Thoracic aorta (tissue), 2 donors: ENCODE data around the gene PPP1R14B. TPM values are rescaled to one million over a fixed set of nuclear protein-coding genes. Genes with fewer than 3 reads are reported as not detected.

Source experiments
- ATAC-seq: fragments of 150-250 bp; one replicate; pipeline ENCODE4 v1.8.0; 2017; ENCODE audit warnings: low read depth; ENCODE audit not compliant: insufficient number of reproducible peaks, low FRiP score
- DNase-seq: peaks from one replicate; pipeline ENCODE4 v3.0.0-alpha.2; 2020; ENCODE audit warnings: low spot score
- H3K27ac ChIP-seq, 2 donors: fragments of 200-600 bp; sonication (generic); 1 replicate in 1 of 2; 2 replicates in 1 of 2; pipeline ENCODE4 v1.5.1; 2016; ENCODE audit warnings: mild to moderate bottlenecking in 2 of 2, moderate library complexity in 2 of 2
- H3K27me3 ChIP-seq: fragments of 200-600 bp; sonication (generic); replicated peaks from 2 replicates; pipeline ENCODE4 v1.6.0; 2016; ENCODE audit warnings: mild to moderate bottlenecking; ENCODE audit not compliant: insufficient read depth
- H3K36me3 ChIP-seq: fragments of 200-600 bp; sonication (generic); one replicate; pipeline ENCODE4 v1.5.1; 2016
- H3K4me1 ChIP-seq, 2 donors: fragments of 200-600 bp; sonication (generic); 1 replicate in 1 of 2; 2 replicates in 1 of 2; pipeline versions ENCODE4 v1.5.1 to v1.6.0; 2016; ENCODE audit warnings: low read depth in 2 of 2, mild to moderate bottlenecking in 1 of 2; ENCODE audit not compliant: control insufficient read depth in 1 of 2
- H3K4me3 ChIP-seq: fragments of 200-600 bp; sonication (generic); 2 replicates; pipeline ENCODE4 v1.5.1; 2016; ENCODE audit warnings: mild to moderate bottlenecking
- H3K9me3 ChIP-seq: fragments of 200-600 bp; sonication (generic); 2 replicates; pipeline ENCODE4 v1.5.1; 2016
- CTCF ChIP-seq: fragments of 200-600 bp; sonication (generic); IDR thresholded peaks from one replicate; pipeline ENCODE4 v1.5.1; 2019; ENCODE audit warnings: antibody characterized with exemption
- total RNA-seq, 2 donors: library from RNA; depleted of rRNA; stranded (reverse); fragments of >200 nt; gene quantifications; one replicate each; pipeline versions ENCODE4 v1.1.0 to v1.2.3, GENCODE V29; 2016

Gene PPP1R14B
- total RNA-seq, 2 donors from 2014 or later: 75.3 to 122 TPM

DNA sequence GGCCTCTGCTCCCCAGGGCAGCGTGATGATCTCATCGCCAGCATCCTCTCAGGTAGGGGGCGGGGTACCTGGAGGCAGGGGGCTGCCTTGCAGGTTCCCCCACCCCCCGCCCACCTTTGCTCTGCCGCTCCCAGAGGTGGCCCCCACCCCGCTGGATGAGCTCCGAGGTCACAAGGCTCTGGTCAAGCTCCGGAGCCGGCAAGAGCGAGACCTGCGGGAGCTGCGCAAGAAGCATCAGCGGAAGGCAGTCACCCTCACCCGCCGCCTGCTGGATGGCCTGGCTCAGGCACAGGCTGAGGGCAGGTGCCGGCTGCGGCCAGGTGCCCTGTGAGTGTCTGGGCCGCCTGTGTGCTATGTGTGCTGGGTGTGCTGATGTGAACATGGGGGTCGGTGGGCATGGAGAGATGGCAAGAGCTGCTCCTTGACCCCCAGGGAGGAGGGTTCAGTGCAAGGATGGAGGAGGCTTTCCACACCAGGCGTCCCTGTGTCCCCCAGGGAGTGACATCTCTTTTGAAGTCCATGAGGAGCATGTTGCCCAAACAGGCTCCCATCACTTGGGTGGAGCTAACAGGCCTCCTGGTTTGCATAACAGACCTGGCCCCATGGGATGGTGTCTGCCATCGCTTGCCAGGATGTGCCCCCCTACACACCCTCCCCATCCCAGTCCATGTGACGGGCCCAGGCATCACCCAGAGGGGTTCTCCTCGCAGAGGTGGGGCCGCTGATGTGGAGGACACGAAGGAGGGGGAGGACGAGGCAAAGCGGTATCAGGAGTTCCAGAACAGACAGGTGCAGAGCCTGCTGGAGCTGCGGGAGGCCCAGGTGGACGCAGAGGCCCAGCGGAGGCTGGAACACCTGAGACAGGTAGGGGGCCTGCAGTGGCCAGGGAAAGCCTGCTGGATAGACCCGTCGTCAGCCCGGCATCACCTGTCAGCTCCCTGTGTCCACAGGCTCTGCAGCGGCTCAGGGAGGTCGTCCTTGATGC is 18.7 kb upstream of the PPP1R14B start:
- H3K36me3 ChIP-seq: peaks cover 47% of the 10 kb centered on the region

GRCh38 chr11:64264371-64264852 is 17.7 kb upstream of the PPP1R14B start:
- no peak for TF ChIP-seq CTCF
- no peak overlapping the region for H3K4me3 ChIP-seq
- H3K4me1 ChIP-seq: peaks cover 10 to 18% of the 10 kb centered on the region in 2 donors
- H3K27me3 ChIP-seq: no peaks in the 10 kb centered on the region
- peaks cover 54% of the 10 kb centered on the region for H3K36me3 ChIP-seq
- ATAC-seq: no peak
- no peak overlapping the region for H3K27ac ChIP-seq
- DNase-seq: no peak
- H3K9me3 ChIP-seq: no peaks in the 10 kb centered on the region

More for the DNA sequence above, 18.7 kb upstream of the PPP1R14B start:
- DNase-seq: no peak
- no peak for ATAC-seq
- Histone ChIP-seq H3K27ac (no peak overlapping the region), H3K4me1 (peaks cover 10 to 18% of the 10 kb centered on the region in 2 donors), H3K27me3 (no peaks in the 10 kb centered on the region), H3K9me3 (no peaks in the 10 kb centered on the region), H3K4me3 (no peak overlapping the region)
- no peak for TF ChIP-seq CTCF

- ATAC-seq: no peak
- peaks cover 10 to 14% of the 10 kb centered on the region in 2 donors for H3K4me1 ChIP-seq
- H3K9me3 ChIP-seq: no peaks in the 10 kb centered on the region
- H3K4me3 ChIP-seq: no peak overlapping the region
- no peaks in the 10 kb centered on the region for H3K27me3 ChIP-seq
- H3K36me3 ChIP-seq: peaks cover 57% of the 10 kb centered on the region
- DNase-seq: no peak
- H3K27ac ChIP-seq: no peak overlapping the region
- TF ChIP-seq CTCF: no peak
Observed at GRCh38 chr11:64263947-64264317, 17.2 kb upstream of the PPP1R14B start.

DNA sequence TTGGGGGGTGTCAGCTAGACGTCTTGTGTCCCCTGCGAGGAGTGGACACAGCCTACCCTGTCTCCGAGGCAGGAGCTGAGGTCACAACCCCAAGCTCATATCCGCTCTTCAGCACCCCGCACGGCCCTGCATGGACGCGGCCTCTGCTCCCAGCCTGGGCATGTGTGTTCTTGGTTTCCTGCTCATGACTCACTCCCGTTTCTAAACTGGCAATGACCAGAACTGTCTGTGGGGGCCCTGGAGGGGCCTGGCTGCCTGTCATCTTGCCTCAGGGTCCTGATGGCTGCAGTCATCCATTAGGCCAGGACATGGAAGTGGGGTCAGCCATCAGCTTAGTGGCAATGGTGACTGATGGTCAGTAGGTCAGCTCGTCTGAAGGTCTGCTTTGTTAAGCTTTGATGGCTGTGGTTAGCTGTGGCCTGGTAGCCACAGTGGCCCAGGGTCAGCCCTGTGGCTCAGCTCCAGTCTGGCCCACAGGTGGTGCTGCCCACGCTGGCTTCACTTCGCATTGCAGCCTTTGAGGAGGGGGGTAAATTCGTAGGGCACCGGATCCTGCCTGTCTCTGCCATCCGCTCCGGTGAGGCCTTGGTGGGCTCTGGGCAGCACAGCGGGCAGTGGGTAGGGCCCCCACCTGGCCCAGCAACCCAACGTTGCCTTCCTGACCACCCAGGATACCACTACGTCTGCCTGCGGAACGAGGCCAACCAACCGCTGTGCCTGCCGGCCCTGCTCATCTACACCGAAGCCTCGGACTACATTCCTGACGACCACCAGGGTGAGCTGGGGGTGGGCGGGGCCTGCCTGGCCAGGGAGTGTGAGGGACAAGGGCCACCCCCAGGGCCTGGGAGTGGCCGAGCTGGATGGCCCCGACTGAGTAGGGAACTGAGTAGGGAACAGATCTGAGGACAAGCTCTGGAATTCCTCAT is 16.5 kb upstream of the PPP1R14B start:
- TF ChIP-seq CTCF: no peak
- Histone ChIP-seq H3K27me3 (no peaks in the 10 kb centered on the region), H3K9me3 (no peaks in the 10 kb centered on the region), H3K36me3 (peaks cover 64% of the 10 kb centered on the region), H3K4me1 (peaks cover 5 to 8% of the 10 kb centered on the region in 2 donors), H3K27ac (peak overlapping the region in 1 of 2 donors; percentile 22), H3K4me3 (no peak overlapping the region)
- no peak for ATAC-seq
- DNase-seq: no peak
